Large intestine (tissue), 3 donors: Measurements from ENCODE around the gene PPFIBP1. TPM values are rescaled to one million over a fixed set of nuclear protein-coding genes. Genes with fewer than 3 reads are reported as not detected.

Experiments used
- DNase-seq, 2 donors: peaks; one replicate each; pipeline versions ENCODE4 v3.0.0 to v3.0.0-alpha.2; 2013
- H3K27ac ChIP-seq: one replicate; pipeline ENCODE4 v1.5.1; 2013; ENCODE audit warnings: low read length
- H3K27me3 ChIP-seq: 2 replicates; pipeline ENCODE4 v1.6.1; 2013; ENCODE audit warnings: low read length; ENCODE audit not compliant: control insufficient read depth, insufficient read depth
- H3K36me3 ChIP-seq: 2 replicates; pipeline ENCODE4 v1.6.1; 2013; ENCODE audit warnings: low read length; ENCODE audit not compliant: control insufficient read depth, insufficient read depth
- H3K4me1 ChIP-seq: one replicate; pipeline ENCODE4 v1.6.1; 2013; ENCODE audit warnings: low read length; ENCODE audit not compliant: control insufficient read depth, insufficient read depth
- H3K4me3 ChIP-seq: one replicate; pipeline ENCODE4 v1.5.1; 2013; ENCODE audit warnings: low read length
- H3K9me3 ChIP-seq: one replicate; pipeline ENCODE4 v1.6.1; 2013; ENCODE audit warnings: mild to moderate bottlenecking, low read depth, low read length, moderate library complexity; ENCODE audit not compliant: control insufficient read depth
- WGBS: methylation state at CpG from one replicate; pipeline ENCODE4 v1.1.5; 2013; ENCODE audit warnings: low lambda C conversion rate; ENCODE audit not compliant: insufficient coverage; 5-methylcytosine and 5-hydroxymethylcytosine counted together
- polyA plus RNA-seq: library from polyadenylated mRNA; unstranded; fragments of 120-200 nt; gene quantifications from one replicate; pipeline ENCODE4 v1.2.1, GENCODE V29; 2013

Gene PPFIBP1
- polyA plus RNA-seq, 1 donor, result 41.5 TPM

- Histone ChIP-seq H3K4me3 (no peak overlapping the region), H3K4me1 (no peaks in the 10 kb centered on the region), H3K27me3 (no peaks in the 10 kb centered on the region), H3K9me3 (no peaks in the 10 kb centered on the region), H3K27ac (no peak overlapping the region), H3K36me3 (no peaks in the 10 kb centered on the region)
- WGBS, result 93% methylated on average over 2 of the region's 2 CpGs
- DNase-seq, result no peak
Observed at GRCh38 chr12:27560126-27560525, 36.1 kb downstream of the PPFIBP1 start.

GRCh38 chr12:27561535-27562350 lies 37.7 kb downstream of the PPFIBP1 start:
- no peaks in the 10 kb centered on the region for H3K4me1 ChIP-seq
- DNase-seq, result no peak
- no peaks in the 10 kb centered on the region for H3K27me3 ChIP-seq
- H3K27ac ChIP-seq, result no peak overlapping the region
- H3K9me3 ChIP-seq, result no peaks in the 10 kb centered on the region
- no peak overlapping the region for H3K4me3 ChIP-seq
- WGBS, result 94% methylated on average over 2 of the region's 6 CpGs
- H3K36me3 ChIP-seq, result no peaks in the 10 kb centered on the region

GRCh38 chr12:27564612-27565213 lies 40.7 kb downstream of the PPFIBP1 start:
- H3K27ac ChIP-seq, result no peak overlapping the region
- H3K4me1 ChIP-seq, result no peaks in the 10 kb centered on the region
- 81% methylated on average over 5 of the region's 9 CpGs for WGBS
- H3K9me3 ChIP-seq, result no peaks in the 10 kb centered on the region
- no peak overlapping the region for H3K4me3 ChIP-seq
- H3K27me3 ChIP-seq, result no peaks in the 10 kb centered on the region
- no peaks in the 10 kb centered on the region for H3K36me3 ChIP-seq
- no peak for DNase-seq

- no peak overlapping the region for H3K27ac ChIP-seq
Observed at GRCh38 chr12:27566159-27566558, 42.2 kb downstream of the PPFIBP1 start.

GRCh38 chr12:27566626-27567025 lies 42.6 kb downstream of the PPFIBP1 start:
- Histone ChIP-seq H3K9me3 (no peaks in the 10 kb centered on the region), H3K36me3 (no peaks in the 10 kb centered on the region), H3K4me3 (no peak overlapping the region), H3K27me3 (no peaks in the 10 kb centered on the region), H3K4me1 (no peaks in the 10 kb centered on the region), H3K27ac (no peak overlapping the region)
- DNase-seq, result no peak
- no CpG with 5 or more reads among the region's 2 CpGs for WGBS

More at GRCh38 chr12:27566159-27566558, 42.2 kb downstream of the PPFIBP1 start:
- no peak for DNase-seq
- no peaks in the 10 kb centered on the region for H3K9me3 ChIP-seq
- no peaks in the 10 kb centered on the region for H3K4me1 ChIP-seq
- H3K36me3 ChIP-seq, result no peaks in the 10 kb centered on the region
- no peak overlapping the region for H3K4me3 ChIP-seq
- 100% methylated on average over 1 of the region's 2 CpGs for WGBS
- H3K27me3 ChIP-seq, result no peaks in the 10 kb centered on the region

GRCh38 chr12:27571463-27571862 lies 47.5 kb downstream of the PPFIBP1 start:
- Histone ChIP-seq H3K4me3 (no peak overlapping the region), H3K4me1 (no peaks in the 10 kb centered on the region), H3K27ac (no peak overlapping the region), H3K36me3 (peaks cover 4% of the 10 kb centered on the region), H3K9me3 (no peaks in the 10 kb centered on the region), H3K27me3 (no peaks in the 10 kb centered on the region)
- DNase-seq, result no peak
- 100% methylated on average over 1 of the region's 1 CpG for WGBS

- H3K9me3 ChIP-seq, result no peaks in the 10 kb centered on the region
- peaks cover 4% of the 10 kb centered on the region for H3K36me3 ChIP-seq
- H3K27me3 ChIP-seq, result no peaks in the 10 kb centered on the region
- H3K4me1 ChIP-seq, result no peaks in the 10 kb centered on the region
- H3K27ac ChIP-seq, result no peak overlapping the region
- DNase-seq, result no peak
- 100% methylated on average over 1 of the region's 2 CpGs for WGBS
- no peak overlapping the region for H3K4me3 ChIP-seq
Observed at GRCh38 chr12:27572486-27573255, 48.7 kb downstream of the PPFIBP1 start.

GRCh38 chr12:27573972-27574371 lies 50.0 kb downstream of the PPFIBP1 start:
- no peaks in the 10 kb centered on the region for H3K9me3 ChIP-seq
- DNase-seq, result no peak
- no peak overlapping the region for H3K27ac ChIP-seq
- peaks cover 9% of the 10 kb centered on the region for H3K36me3 ChIP-seq
- no peak overlapping the region for H3K4me3 ChIP-seq
- no peaks in the 10 kb centered on the region for H3K27me3 ChIP-seq
- no peaks in the 10 kb centered on the region for H3K4me1 ChIP-seq
- WGBS, result 67% methylated on average over 2 of the region's 3 CpGs

GRCh38 chr12:27575090-27575761 lies 51.2 kb downstream of the PPFIBP1 start:
- Histone ChIP-seq H3K4me3 (no peak overlapping the region), H3K9me3 (no peaks in the 10 kb centered on the region), H3K36me3 (peaks cover 13% of the 10 kb centered on the region), H3K27ac (no peak overlapping the region), H3K4me1 (no peaks in the 10 kb centered on the region), H3K27me3 (no peaks in the 10 kb centered on the region)
- DNase-seq, result no peak

- peaks cover 13% of the 10 kb centered on the region for H3K36me3 ChIP-seq
- DNase-seq, result no peak
- H3K27me3 ChIP-seq, result no peaks in the 10 kb centered on the region
- H3K4me1 ChIP-seq, result no peaks in the 10 kb centered on the region
- no peak overlapping the region for H3K27ac ChIP-seq
- no peak overlapping the region for H3K4me3 ChIP-seq
- WGBS, result 80% methylated on average over 1 of the region's 2 CpGs
- no peaks in the 10 kb centered on the region for H3K9me3 ChIP-seq
Observed at GRCh38 chr12:27575762-27576118, 51.7 kb downstream of the PPFIBP1 start.
